ENCODE data around the gene JUNB.

The JUNB gene

GRCh38 chr19:12777217-12778016, 13.9 kb upstream of the JUNB start:
- TF ChIP-seq CTCF (IDR thresholded peaks at IDR 0.05) = peak; percentile 98

DNA sequence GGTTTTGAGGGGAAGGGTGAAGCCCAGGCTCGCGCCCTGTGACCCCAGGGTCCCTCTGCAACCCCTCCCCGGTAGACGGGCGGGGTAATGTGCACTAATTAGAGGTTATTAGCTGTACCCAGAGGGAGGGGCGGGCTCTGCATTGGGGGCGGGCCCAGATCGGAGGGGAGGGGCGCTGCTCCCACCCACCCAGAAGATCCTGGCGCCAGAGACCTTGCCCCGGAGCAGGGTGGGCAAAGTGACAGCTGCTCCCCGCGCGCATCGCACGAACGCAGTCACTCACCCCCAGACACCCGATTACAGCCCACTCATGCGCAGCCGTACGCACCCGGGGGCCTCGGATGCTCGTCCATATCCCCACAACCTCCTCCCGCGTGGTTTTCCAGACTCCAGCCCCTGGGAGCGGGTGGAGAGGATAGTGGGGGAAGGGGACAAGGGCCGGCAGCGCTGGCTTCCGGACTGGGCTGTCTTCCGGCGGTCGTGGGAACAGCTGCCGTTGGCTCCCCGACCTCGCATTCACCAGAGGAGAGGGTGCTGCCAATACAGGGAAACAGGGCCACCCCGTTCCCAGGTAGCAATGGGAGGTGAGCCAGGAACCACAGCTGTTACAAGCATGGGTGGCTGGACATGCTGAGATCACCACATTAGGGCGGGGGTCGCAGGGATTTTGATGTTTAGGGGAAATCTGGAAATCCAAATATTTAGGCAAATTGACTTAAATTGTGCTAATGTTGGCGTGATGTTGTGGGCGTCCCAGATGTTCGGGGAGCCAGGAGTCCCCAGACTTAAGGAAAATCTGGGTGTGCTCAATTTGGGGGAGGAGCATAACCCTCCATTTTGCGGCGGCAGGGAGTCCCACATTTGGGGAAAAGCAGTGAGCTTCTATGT, 13.0 kb upstream of the JUNB start:
- TF ChIP-seq CTCF (IDR thresholded peaks at IDR 0.05) = no peak

- no peak for TF ChIP-seq CTCF (IDR thresholded peaks at IDR 0.05)
Measured at GRCh38 chr19:12778905-12779161, 12.5 kb upstream of the JUNB start.

- no peak for TF ChIP-seq CTCF (IDR thresholded peaks at IDR 0.05)
Measured at GRCh38 chr19:12779162-12779993, 11.9 kb upstream of the JUNB start.

- TF ChIP-seq CTCF (IDR thresholded peaks at IDR 0.05) = no peak
Measured at GRCh38 chr19:12782174-12782423, 9.2 kb upstream of the JUNB start.

DNA sequence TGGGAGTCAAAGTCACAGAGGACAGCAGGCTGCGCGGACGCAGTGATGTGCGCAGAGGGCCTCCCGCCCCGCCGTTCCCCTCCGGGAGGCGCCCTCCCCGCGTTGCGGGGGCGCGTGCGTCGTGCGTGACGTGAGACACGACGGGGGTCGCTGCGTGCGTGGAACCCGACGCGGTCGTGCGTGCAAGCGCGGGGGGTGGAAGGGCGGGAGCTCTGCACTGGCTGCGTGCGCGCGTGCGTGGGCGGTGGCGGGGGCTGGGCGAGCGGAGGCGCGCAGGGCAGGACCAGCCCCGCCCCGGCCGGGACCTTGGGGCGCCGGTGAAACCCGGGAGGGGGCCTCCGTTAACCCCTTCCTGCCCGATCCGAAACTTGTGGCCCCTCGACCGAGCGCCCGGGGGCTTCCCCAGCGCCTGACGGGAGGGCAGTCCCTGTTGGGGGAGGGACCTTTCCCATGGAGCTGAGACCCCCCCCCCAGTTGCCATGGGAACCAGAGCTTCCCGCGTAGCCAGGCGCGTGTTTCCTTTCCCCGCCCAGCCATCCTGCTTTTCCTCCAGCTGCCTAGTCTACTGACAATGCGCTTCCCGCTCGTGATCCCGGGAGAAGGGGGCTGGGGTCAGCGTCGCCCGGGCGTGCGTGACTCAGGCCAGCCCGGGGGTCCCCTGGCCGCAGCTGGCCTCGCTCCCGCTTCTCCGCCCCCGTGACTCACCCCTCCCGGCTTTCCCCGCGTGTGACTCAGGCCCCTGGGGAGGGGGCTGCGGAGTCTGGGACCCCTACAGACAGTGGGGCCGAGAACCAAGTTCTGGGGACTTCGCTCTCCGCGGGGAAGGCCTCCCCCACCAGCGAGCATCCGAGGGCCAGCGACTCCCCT, 8.6 kb upstream of the JUNB start:
- no peak for TF ChIP-seq CTCF (IDR thresholded peaks at IDR 0.05)
